Measurements from ENCODE around the gene IL19. TPM values are rescaled to one million over a fixed set of nuclear protein-coding genes. Genes with fewer than 3 reads are reported as not detected.

The IL19 gene
- total and polyA plus RNA-seq, 9 donors, result not detected

DNA sequence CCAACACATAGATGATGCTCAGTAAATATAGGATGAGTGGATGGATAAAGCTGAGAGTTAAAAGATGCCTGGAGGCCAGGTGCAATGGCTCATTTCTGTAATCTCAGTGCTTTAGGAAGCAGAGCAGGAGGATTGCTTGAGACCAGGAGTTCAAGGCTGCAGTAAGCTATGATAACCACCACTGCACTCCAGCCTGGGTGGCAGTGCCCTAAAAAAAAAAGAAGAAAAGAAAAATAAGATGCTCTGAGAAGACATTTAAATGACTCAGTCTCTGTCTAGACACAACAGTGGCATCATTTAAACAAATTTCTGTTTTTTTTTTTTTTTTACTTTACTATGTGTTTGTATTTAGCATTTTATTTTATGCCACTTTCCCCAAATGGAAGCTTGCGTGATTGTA, 25.3 kb upstream of the IL19 start:
- Histone ChIP-seq H3K36me3 (no peaks in the 10 kb centered on the region), H3K4me1 (ENCODE audit: insufficient read depth) (no peaks in the 10 kb centered on the region), H3K27me3 (no peaks in the 10 kb centered on the region), H3K9me3 (no peaks in the 10 kb centered on the region), H3K27ac (no peak overlapping the region), H3K4me3 (no peak overlapping the region)
- TF ChIP-seq CTCF (IDR thresholded peaks at IDR 0.05) (no peak), EP300 (IDR thresholded peaks at IDR 0.05) (no peak), POLR2A (IDR thresholded peaks at IDR 0.05) (no peak)
- 25 to 57% (median 32%) methylated on average over 1 of the region's 1 CpG for WGBS, 3 donors
- DNase-seq, result no peak
- intact Hi-C loops (cut with DNase I), result no loop called here

DNA sequence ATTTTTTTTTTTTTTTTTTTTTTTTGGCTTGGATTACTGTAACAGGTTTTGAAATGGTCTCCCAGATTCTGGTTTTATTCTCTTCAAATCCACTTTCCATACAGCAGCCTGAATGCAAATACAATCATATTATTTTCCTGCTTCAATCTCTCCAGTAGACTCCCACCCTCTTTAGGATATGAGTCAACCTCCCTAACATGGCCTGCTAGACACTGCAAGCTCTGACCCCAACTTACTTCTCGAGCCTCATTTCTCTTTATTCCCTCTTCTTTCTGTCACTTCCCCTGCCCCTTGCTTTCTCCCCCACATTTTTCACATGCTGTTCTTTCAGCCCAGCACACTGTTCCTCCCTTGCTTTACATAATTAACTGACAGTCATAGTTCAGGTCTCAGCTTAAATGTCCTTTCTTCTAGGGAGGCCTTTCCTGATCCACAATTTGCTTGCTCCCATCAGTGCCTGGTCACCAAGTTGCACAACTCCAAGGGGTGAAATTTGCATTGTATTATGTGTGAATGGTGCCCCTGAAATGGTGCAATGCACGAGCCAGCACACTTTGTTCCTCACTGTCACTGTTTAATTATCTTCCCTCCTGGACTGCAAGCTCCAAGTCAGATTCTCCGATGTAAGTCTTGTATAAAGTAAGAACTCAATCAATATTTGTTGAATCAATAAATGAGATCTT, 22.1 kb upstream of the IL19 start:
- intact Hi-C loops (cut with DNase I), result no loop called here
- Histone ChIP-seq H3K36me3 (no peaks in the 10 kb centered on the region), H3K4me1 (ENCODE audit: insufficient read depth) (no peaks in the 10 kb centered on the region), H3K4me3 (no peak overlapping the region), H3K27me3 (no peaks in the 10 kb centered on the region), H3K27ac (no peak overlapping the region), H3K9me3 (no peaks in the 10 kb centered on the region)
- TF ChIP-seq POLR2A (IDR thresholded peaks at IDR 0.05) (no peak), CTCF (IDR thresholded peaks at IDR 0.05) (no peak), EP300 (IDR thresholded peaks at IDR 0.05) (no peak)
- DNase-seq, result no peak
- 68 to 80% (median 76%) methylated on average over 3 of the region's 3 CpGs for WGBS, 3 donors

- intact Hi-C loops (cut with DNase I), result no loop called here
- Histone ChIP-seq H3K4me1 (ENCODE audit: insufficient read depth) (no peaks in the 10 kb centered on the region), H3K9me3 (no peaks in the 10 kb centered on the region), H3K36me3 (no peaks in the 10 kb centered on the region), H3K27ac (no peak overlapping the region), H3K27me3 (no peaks in the 10 kb centered on the region), H3K4me3 (no peak overlapping the region)
- 80 to 87% (median 82%) methylated on average over 5 of the region's 5 CpGs for WGBS, 3 donors
- no peak for DNase-seq
- TF ChIP-seq EP300 (IDR thresholded peaks at IDR 0.05) (no peak), POLR2A (IDR thresholded peaks at IDR 0.05) (no peak), CTCF (IDR thresholded peaks at IDR 0.05) (no peak)
These were observed 18.7 kb upstream of the IL19 start for GRCh38 chr1:206751891-206752290.

GRCh38 chr1:206752481-206752880, 18.1 kb upstream of the IL19 start:
- TF ChIP-seq CTCF (IDR thresholded peaks at IDR 0.05) (no peak), POLR2A (IDR thresholded peaks at IDR 0.05) (no peak), EP300 (IDR thresholded peaks at IDR 0.05) (no peak)
- Histone ChIP-seq H3K9me3 (no peaks in the 10 kb centered on the region), H3K4me1 (ENCODE audit: insufficient read depth) (no peaks in the 10 kb centered on the region), H3K4me3 (no peak overlapping the region), H3K36me3 (no peaks in the 10 kb centered on the region), H3K27me3 (no peaks in the 10 kb centered on the region), H3K27ac (no peak overlapping the region)
- no peak for DNase-seq
- intact Hi-C loops (cut with DNase I), result no loop called here
- WGBS, 3 donors, result 91 to 94% (median 93%) methylated on average over 2 of the region's 2 CpGs
